Endometrium (tissue), 2 donors: ENCODE results near the gene MAML1.
"Not testable (repeated sequence)": the region's sequence is repeated elsewhere in the genome, so short reads cannot be mapped to it uniquely, and the experiment has no call there.

Experiments
- FAIRE-seq: peaks from 2 replicates; lab custom pipeline; 2012; peaks lifted over from hg19 to GRCh38; lab: Jason Lieb, UNC
- donor health status: control.
- donor health status: control.

Gene MAML1

GRCh38 chr5:179732412-179732917 is at the start of gene MAML1:
Gene MAML1 (plus strand): TSS chr5:179732822. CDS start chr5:179733113, 291 bp downstream.
- FAIRE-seq: peak; percentile 98

- not testable (repeated sequence) for FAIRE-seq
These were observed 43.4 kb upstream of the MAML1 start for GRCh38 chr5:179689212-179689611.

- no peak for FAIRE-seq
These were observed 38.1 kb upstream of the MAML1 start for GRCh38 chr5:179694561-179694960.

GRCh38 chr5:179696603-179697002 is 36.0 kb upstream of the MAML1 start:
- no peak for FAIRE-seq

- FAIRE-seq: no peak
These were observed 35.5 kb upstream of the MAML1 start for GRCh38 chr5:179697108-179697507.

- not testable (repeated sequence) for FAIRE-seq
These were observed 35.1 kb upstream of the MAML1 start for GRCh38 chr5:179697543-179697942.

- FAIRE-seq: peak; percentile 79
These were observed 34.4 kb upstream of the MAML1 start for GRCh38 chr5:179697993-179698934.

GRCh38 chr5:179698935-179699615 is 33.5 kb upstream of the MAML1 start, which contains the start of gene CANX:
Gene CANX (plus strand): TSS chr5:179698967. CDS start chr5:179705682, 6,715 bp downstream.
- no peak for FAIRE-seq

- no peak for FAIRE-seq
These were observed 32.9 kb upstream of the MAML1 start for GRCh38 chr5:179699616-179700237.

GRCh38 chr5:179700401-179700918 is 32.2 kb upstream of the MAML1 start:
- FAIRE-seq: no peak

GRCh38 chr5:179716286-179716685 is 16.3 kb upstream of the MAML1 start:
- no peak for FAIRE-seq

GRCh38 chr5:179720222-179720621 is 12.4 kb upstream of the MAML1 start:
- no peak for FAIRE-seq

- no peak for FAIRE-seq
These were observed 8.5 kb upstream of the MAML1 start for GRCh38 chr5:179724163-179724562.

- FAIRE-seq: no peak
These were observed 5.5 kb upstream of the MAML1 start for GRCh38 chr5:179727106-179727505.

GRCh38 chr5:179729303-179729702 is 3.3 kb upstream of the MAML1 start:
- FAIRE-seq: no peak

- FAIRE-seq: no peak
These were observed 2.9 kb upstream of the MAML1 start for GRCh38 chr5:179729727-179730126.

- FAIRE-seq: no peak
These were observed 2.3 kb upstream of the MAML1 start for GRCh38 chr5:179730356-179730755.

GRCh38 chr5:179730852-179731251 is 1.8 kb upstream of the MAML1 start:
- FAIRE-seq: no peak

GRCh38 chr5:179731791-179732411 is 721 bp upstream of the MAML1 start:
- no peak for FAIRE-seq

GRCh38 chr5:179732918-179733771 is 523 bp downstream of the MAML1 start:
- FAIRE-seq: no peak

GRCh38 chr5:179733772-179734126 is 1.1 kb downstream of the MAML1 start:
- FAIRE-seq: no peak
